Hematopoietic multipotent progenitor cell treated with erythropoietin and hydrocortisone succinate and interleukin-3 and kit ligand, for 17 days (in vitro differentiated cells): ENCODE results near the gene SERINC3.

ENCODE experiments used
- DNase-seq: peaks from one replicate; pipeline ENCODE4 v3.0.0-alpha.2; 2015; ENCODE audit warnings: low spot score

Gene SERINC3

DNA sequence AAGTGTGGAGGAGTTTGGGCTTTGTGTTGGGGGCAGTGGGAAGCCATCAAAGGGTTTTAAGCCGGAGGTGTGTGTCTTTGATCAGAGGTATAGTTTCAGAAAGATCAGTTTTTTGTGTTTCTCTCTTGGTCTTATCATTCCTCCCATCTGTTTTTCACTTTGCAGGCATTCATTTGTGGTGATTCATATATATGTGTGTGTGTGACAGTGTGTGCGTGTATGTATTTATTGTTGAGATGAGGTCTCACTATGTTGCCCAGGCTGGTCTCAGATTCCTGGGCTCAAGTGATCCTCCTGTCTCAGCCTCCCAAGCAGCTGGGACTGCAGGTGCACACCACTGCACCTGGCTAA, 11.1 kb upstream of the SERINC3 start:
- DNase-seq, result no peak

GRCh38 chr20:44532259-44532980, 10.6 kb upstream of the SERINC3 start:
- DNase-seq, result peak; percentile 70

- DNase-seq, result no peak
Observed at GRCh38 chr20:44528309-44528708, 6.4 kb upstream of the SERINC3 start.

GRCh38 chr20:44527716-44528199, 5.9 kb upstream of the SERINC3 start:
- no peak for DNase-seq

DNA sequence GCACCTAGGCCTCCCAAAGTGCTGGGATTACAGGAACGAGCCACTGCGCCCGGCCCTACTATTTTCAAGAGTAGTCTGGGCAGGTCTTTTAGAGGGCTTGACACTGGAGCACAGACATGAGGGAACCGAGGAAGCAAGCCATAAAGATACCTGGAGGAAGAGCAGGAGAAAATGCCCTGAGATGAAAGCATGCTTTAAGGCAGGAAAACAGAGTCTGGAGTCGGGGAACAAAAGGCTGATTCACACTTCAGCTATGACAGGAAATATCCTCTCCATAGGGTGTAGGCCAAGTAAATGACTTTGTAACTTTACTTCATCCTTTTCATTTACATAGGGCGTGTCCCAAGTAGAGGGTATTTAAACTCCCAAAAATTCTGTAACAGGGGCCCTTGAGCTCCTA, 4.3 kb upstream of the SERINC3 start:
- peak; percentile 38 for DNase-seq

- no peak for DNase-seq
Observed at GRCh38 chr20:44523746-44524145, 1.9 kb upstream of the SERINC3 start.

GRCh38 chr20:44522841-44523240, 971 bp upstream of the SERINC3 start:
- no peak for DNase-seq

GRCh38 chr20:44520881-44521280, 989 bp downstream of the SERINC3 start:
- peak; percentile 56 for DNase-seq

GRCh38 chr20:44518248-44518647, 3.6 kb downstream of the SERINC3 start:
- peak; percentile 28 for DNase-seq

- DNase-seq, result no peak
Observed at GRCh38 chr20:44517454-44517853, 4.4 kb downstream of the SERINC3 start.

DNA sequence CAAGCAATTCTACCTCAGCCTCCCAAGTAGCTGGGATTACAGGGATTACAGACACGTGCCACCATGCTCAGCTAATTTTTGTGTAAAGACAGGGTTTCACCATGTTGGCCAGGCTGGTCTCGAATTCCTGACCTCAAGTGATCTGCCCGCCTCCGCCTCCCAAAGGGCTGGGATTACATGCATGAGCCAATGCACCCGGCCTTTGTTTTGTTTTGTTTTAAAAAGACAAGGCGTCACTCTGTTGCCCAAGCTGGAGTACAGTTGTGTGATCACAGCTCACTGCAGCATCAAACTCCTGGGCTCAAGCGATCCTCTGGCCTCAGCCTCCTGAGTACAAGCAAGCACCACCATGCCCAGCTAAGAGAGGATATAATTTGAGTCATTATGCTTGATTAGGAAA, 5.4 kb downstream of the SERINC3 start:
- no peak for DNase-seq

DNA sequence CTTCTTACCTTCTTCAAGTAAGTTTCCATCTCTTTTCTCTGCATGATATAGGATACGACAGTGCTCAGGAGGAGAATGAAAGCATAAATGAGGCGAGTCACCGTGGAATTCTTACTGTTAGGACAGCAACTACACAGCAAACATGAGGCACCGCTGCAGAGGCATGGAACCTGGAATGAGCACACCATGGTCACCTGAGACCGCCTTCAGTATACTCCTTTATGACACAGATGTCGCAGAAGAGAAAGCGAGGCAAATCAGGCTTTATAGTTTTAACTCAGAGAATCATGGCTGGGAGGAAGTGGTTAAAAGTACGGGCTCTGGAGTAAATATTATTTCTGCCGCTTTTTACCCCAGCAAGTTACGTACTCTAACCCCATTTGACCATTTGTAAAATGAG, 8.0 kb downstream of the SERINC3 start:
- no peak for DNase-seq

DNA sequence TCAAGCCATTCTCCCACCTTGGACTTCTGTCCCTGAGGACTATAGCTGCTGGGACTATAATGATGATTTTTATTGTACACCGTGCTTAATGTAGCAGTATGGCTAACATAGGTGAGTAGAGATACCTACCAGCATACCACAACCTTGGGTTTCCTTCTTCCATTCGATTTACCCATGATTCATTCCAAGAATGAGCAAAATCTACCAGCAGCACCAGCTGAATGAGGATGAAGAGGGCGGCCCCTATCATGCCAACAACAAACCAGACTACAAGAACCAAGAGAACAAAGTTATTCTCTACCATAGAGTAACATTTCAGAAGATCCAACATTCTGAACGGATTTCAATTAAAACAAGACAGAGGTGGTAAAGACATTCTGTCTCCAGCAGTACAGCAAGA, 12.1 kb downstream of the SERINC3 start:
- no peak for DNase-seq

- DNase-seq, result no peak
Observed at GRCh38 chr20:44504402-44505307, 17.2 kb downstream of the SERINC3 start.

GRCh38 chr20:44502968-44503367, 18.9 kb downstream of the SERINC3 start:
- DNase-seq, result no peak

- DNase-seq, result no peak
Observed at GRCh38 chr20:44501448-44501847, 20.4 kb downstream of the SERINC3 start.

GRCh38 chr20:44500221-44500620, 21.6 kb downstream of the SERINC3 start:
- no peak for DNase-seq

DNA sequence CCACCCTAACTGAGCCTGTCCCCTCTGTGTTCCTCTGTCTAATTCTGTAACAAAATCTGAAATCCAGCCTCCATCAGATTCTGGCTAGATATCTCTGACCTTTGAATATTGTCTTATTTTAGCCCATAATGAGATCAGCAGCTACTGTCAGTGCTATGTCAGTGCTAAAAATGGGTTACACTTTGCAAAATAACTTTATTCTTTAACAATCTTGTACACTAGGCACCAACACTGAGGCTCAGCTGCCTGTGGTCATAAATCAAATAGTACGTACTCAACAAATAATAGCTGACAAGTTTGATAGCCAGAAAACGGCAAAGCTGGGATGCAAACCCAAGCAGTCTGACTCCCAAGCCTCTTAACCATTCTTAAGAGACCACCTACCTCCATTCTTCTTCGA, 24.1 kb downstream of the SERINC3 start:
- no peak for DNase-seq

DNA sequence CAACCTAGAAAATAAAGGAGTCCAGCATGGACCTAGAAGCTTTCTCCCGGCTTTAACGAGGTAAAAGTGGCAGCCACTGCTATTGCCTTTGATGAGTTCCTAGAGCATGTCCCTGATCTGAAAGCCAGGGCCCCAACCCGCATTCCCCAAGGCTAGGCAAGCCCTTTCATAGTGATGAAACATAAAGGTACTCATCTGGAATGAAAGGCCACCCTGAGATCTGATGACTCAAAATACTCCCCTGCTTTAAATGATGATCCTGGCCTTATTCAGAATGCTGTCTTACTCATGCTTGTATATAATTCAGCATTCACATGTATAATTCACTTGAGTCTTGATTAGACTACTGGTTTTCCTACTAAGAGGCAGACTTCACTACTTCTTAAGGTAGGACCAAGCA, 24.9 kb downstream of the SERINC3 start:
- no peak for DNase-seq

- no peak for DNase-seq
Observed at GRCh38 chr20:44495802-44496481, 25.9 kb downstream of the SERINC3 start.

GRCh38 chr20:44495257-44495656, 26.6 kb downstream of the SERINC3 start:
- DNase-seq, result no peak

- no peak for DNase-seq
Observed at GRCh38 chr20:44494681-44495080, 27.2 kb downstream of the SERINC3 start.

GRCh38 chr20:44494266-44494665, 27.6 kb downstream of the SERINC3 start:
- no peak for DNase-seq
